Aorta (tissue), 5 donors: ENCODE data around the gene ADAD2. TPM values are rescaled to one million over a fixed set of nuclear protein-coding genes. Genes with fewer than 3 reads are reported as not detected.

Experiments
- ATAC-seq: fragments of 200-7000 bp; cut with Tn5 transposase; one replicate; pipeline ENCODE4 v1.9.1; 2022; ENCODE audit warnings: moderate library complexity; ENCODE audit not compliant: low FRiP score
- DNase-seq, 2 donors: peaks; one replicate each; pipeline ENCODE4 v3.0.0-alpha.2; 2020
- H3K27ac ChIP-seq, 2 donors: one replicate each; pipeline ENCODE4 v1.5.1; 2013; ENCODE audit warnings: low read length in 2 of 2, mild to moderate bottlenecking in 2 of 2, moderate library complexity in 2 of 2, control low read depth in 1 of 2, inconsistent platforms in 1 of 2, low read depth in 1 of 2
- H3K27me3 ChIP-seq, 2 donors: one replicate each; pipeline ENCODE4 v1.6.1; 2013; ENCODE audit warnings: control low read depth in 1 of 2, low read length in 1 of 2, mild to moderate bottlenecking in 1 of 2, moderate library complexity in 1 of 2; ENCODE audit not compliant: insufficient read depth in 2 of 2, control insufficient read depth in 1 of 2
- H3K36me3 ChIP-seq, 2 donors: one replicate each; pipeline ENCODE4 v1.6.1; 2013; ENCODE audit warnings: control low read depth in 1 of 2, low read length in 1 of 2, mild to moderate bottlenecking in 1 of 2; ENCODE audit not compliant: insufficient read depth in 2 of 2, control insufficient read depth in 1 of 2
- H3K4me1 ChIP-seq, 2 donors: one replicate each; pipeline ENCODE4 v1.6.1; 2013; ENCODE audit warnings: low read length in 2 of 2, control low read depth in 1 of 2, mild to moderate bottlenecking in 1 of 2, moderate library complexity in 1 of 2; ENCODE audit not compliant: insufficient read depth in 2 of 2, control insufficient read depth in 1 of 2
- H3K4me3 ChIP-seq, 2 donors: one replicate each; pipeline ENCODE4 v1.5.1; 2013; ENCODE audit warnings: low read length in 2 of 2, control low read depth in 1 of 2, mild to moderate bottlenecking in 1 of 2
- H3K9me3 ChIP-seq: one replicate; pipeline ENCODE4 v1.6.1; 2013; ENCODE audit warnings: mild to moderate bottlenecking, low read length; ENCODE audit not compliant: control insufficient read depth
- WGBS, 2 donors: extraction: QIAGEN DNeasy Blood & Tissue Kit; methylation state at CpG; one replicate each; pipeline ENCODE4 v1.1.7; 2013; 5-methylcytosine and 5-hydroxymethylcytosine counted together
- intact Hi-C, 2 donors: fragments of 100-400 bp; cut with DNase I; formaldehyde crosslinking; loops; one replicate each; pipeline versions ENCODE4 v1.14.2 to v1.15.0; 2022
- polyA plus RNA-seq, 2 donors: library from polyadenylated mRNA; stranded (reverse); fragments of 200-250 nt; gene quantifications; one replicate each; pipeline ENCODE4 v1.2.3, GENCODE V29; 2013
- total RNA-seq, 2 donors: library from RNA; stranded (reverse); fragmentation: NEBNext Ultra II Directional; extraction: Animal tissue kit (Norgen Biotek cat#: 25700); gene quantifications; one replicate each; pipeline ENCODE4 v1.2.1, GENCODE V29; 2021
- donor health status: healthy with polysubstance abuse.
- donor health status: Bipolar disorder and iron deficiency.
- donor health status: DM: no; HTN: no; CAD: no.
- donor health status: DM: no; HTN: no; CAD: no.
- donor health status: DM: yes; HTN: yes; CAD: no.

ADAD2 gene
- total and polyA plus RNA-seq, 4 donors = 0.33 to 1.0 TPM; not detected in 2

- no peak for ATAC-seq
- intact Hi-C loops = no loop called here
- H3K27ac ChIP-seq = no peak overlapping the region
- no peak overlapping the region for H3K4me3 ChIP-seq
- no peaks in the 10 kb centered on the region for H3K4me1 ChIP-seq
- no peaks in the 10 kb centered on the region for H3K36me3 ChIP-seq
- H3K27me3 ChIP-seq = no peaks in the 10 kb centered on the region
- DNase-seq = no peak
- no peaks in the 10 kb centered on the region for H3K9me3 ChIP-seq
- 87 to 89% methylated on average over 4 of the region's 4 CpGs for WGBS, 2 donors
Observed at GRCh38 chr16:84223456-84223855, 32.5 kb downstream of the ADAD2 start.

DNA sequence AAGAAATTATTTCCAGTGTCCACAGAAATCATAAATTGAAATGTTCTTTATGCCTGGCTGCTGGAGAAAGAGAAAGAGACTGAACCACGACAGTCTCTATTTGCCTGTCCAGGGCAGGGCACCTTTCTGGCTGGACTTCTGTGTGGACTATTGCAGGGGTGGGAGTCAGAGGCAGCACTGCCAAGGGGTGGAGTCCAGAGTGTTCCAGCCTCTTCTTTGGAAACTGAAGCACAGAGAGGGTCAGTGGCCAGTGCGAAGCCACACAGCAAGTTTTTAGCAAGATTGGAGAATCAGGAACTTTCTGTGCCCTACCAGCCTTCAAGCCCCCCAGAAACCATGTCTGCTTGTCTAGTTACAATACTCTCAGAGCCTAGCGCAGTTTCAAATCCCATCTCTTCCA lies 33.6 kb downstream of the ADAD2 start:
- intact Hi-C loops = no loop called here
- Histone ChIP-seq H3K9me3 (no peaks in the 10 kb centered on the region), H3K4me1 (no peaks in the 10 kb centered on the region), H3K27ac (no peak overlapping the region), H3K4me3 (no peak overlapping the region), H3K27me3 (no peaks in the 10 kb centered on the region), H3K36me3 (no peaks in the 10 kb centered on the region)
- 82 to 86% methylated on average over 3 of the region's 3 CpGs for WGBS, 2 donors
- no peak for ATAC-seq
- DNase-seq = no peak

DNA sequence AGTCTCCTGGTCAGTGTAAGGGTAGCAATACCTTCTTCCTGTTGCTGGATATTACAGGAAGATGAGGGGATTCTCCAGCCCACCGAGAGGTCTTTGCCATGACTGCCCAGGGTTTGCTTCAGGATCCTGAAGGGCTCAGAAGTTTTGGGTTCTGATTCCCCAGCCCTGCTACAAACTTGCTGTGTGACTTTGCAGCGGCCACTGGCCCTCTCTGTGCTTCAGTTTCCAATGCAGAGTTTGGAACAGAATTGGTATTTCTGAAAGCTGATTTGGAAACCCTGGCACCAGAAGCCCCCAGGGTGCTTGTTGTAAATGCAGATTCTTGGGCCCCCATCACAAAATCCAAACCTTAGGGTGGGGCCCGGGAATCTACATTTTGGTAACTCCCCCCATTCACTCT lies 34.2 kb downstream of the ADAD2 start:
- Histone ChIP-seq H3K4me1 (no peaks in the 10 kb centered on the region), H3K9me3 (no peaks in the 10 kb centered on the region), H3K36me3 (no peaks in the 10 kb centered on the region), H3K27me3 (no peaks in the 10 kb centered on the region), H3K4me3 (no peak overlapping the region), H3K27ac (no peak overlapping the region)
- 89% methylated on average over 3 of the region's 3 CpGs for WGBS, 2 donors
- DNase-seq (no peak), ATAC-seq (no peak)
- intact Hi-C loops = no loop called here

DNA sequence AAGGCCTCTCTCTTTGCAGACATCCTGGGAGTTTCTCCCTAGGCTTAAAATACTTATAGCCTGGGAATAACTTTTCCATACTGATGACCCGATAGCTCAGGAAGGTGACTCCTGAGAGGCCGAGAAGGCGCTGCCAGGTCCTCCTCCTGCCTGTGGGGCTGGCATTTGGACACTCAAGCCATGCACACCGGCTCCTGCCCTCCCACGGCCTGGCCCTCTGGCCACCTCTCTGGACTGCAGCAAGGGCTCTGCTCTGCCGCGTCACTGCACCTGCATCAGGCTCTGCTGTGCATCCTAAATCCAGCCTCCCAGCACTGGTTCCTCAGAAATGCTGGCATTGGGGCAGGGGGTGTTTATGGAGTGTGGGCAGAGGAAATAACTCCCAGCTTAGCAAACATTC lies 34.6 kb downstream of the ADAD2 start:
- H3K27ac ChIP-seq = no peak overlapping the region
- intact Hi-C loops = no loop called here
- DNase-seq (no peak), ATAC-seq (no peak)
- no peaks in the 10 kb centered on the region for H3K9me3 ChIP-seq
- no peaks in the 10 kb centered on the region for H3K36me3 ChIP-seq
- 72 to 76% methylated on average over 7 of the region's 7 CpGs for WGBS, 2 donors
- H3K27me3 ChIP-seq = no peaks in the 10 kb centered on the region
- H3K4me1 ChIP-seq = no peaks in the 10 kb centered on the region
- H3K4me3 ChIP-seq = no peak overlapping the region

DNA sequence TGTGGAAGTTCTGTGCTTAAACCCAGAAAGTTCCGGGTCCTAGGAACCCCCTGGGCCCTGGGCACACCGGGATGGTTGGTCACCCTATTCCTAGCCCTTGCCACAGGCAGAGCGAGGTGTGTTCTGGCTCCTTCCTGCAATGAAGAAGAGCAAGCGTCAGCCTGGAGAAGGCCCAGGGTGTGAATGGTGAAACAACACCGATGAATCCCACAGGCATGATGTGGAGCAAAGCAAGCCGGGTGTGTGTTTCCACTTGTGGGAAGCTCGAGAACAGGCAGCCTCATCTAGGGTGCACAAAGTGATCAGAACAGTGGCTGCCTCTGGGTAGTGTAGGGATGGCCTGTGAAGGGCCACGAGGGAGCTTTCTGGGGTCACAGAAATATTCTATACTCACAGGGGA lies 35.1 kb downstream of the ADAD2 start:
- Histone ChIP-seq H3K27me3 (no peaks in the 10 kb centered on the region), H3K4me3 (no peak overlapping the region), H3K4me1 (no peaks in the 10 kb centered on the region), H3K36me3 (no peaks in the 10 kb centered on the region), H3K27ac (no peak overlapping the region), H3K9me3 (no peaks in the 10 kb centered on the region)
- DNase-seq = no peak
- intact Hi-C loops = no loop called here
- ATAC-seq = no peak
- WGBS, 2 donors = 81 to 86% methylated on average over 8 of the region's 8 CpGs

DNA sequence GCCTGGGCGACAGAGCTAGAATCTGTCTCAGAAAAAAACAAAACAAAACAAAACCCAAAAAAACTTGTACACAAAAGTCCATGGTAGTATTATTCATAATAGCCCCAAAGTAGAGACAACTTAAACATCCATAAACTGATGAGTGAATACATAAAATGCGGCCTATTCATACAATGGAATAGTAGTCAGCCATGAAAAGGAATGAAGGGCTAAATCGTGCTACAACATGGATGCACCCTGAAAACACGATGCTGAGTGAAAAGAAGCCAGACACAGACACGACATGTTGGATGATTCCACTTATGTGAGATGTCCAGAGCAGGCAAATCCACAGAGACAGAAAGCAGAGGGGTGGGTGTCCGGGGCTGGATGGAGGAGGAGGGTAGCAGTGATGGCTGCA lies 36.6 kb downstream of the ADAD2 start:
- intact Hi-C loops = no loop called here
- no peak overlapping the region for H3K27ac ChIP-seq
- no peaks in the 10 kb centered on the region for H3K27me3 ChIP-seq
- no peak overlapping the region for H3K4me3 ChIP-seq
- no peaks in the 10 kb centered on the region for H3K36me3 ChIP-seq
- WGBS, 2 donors = 87 to 92% methylated on average over 6 of the region's 6 CpGs
- H3K9me3 ChIP-seq = no peaks in the 10 kb centered on the region
- no peak for DNase-seq
- H3K4me1 ChIP-seq = no peaks in the 10 kb centered on the region
- ATAC-seq = no peak

DNA sequence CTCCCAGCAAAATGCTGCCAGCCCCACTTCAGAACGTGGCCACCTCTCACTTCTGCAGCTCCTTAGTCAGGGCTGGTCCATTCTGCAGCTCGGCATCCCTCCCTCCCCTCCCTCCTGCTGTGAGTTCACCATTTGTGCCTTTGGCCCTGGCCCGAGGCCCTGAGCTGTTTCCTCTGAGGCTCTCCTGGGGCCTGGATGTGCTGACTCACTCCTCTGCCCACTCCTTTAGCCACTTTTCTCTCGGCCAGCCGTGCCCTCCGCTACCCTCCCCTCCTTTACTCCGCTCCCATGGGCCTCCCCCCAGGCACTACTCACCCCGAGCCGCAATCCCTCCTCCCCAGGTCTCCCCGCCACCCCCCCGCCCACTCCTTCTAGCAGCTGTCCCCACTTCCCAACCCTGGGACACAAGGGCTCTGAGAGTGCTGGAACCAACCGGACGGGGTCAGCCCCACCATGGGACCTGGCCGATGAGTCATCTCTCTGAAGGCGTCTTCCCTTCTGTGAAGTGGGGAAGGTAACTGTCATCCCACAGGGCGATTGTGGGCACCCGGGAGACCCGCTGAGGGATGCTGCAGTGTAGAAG lies 37.4 kb downstream of the ADAD2 start:
- Histone ChIP-seq H3K27me3 (no peaks in the 10 kb centered on the region), H3K36me3 (no peaks in the 10 kb centered on the region), H3K4me3 (no peak overlapping the region), H3K4me1 (no peaks in the 10 kb centered on the region), H3K9me3 (no peaks in the 10 kb centered on the region), H3K27ac (no peak overlapping the region)
- peak; percentile 92 for ATAC-seq
- DNase-seq = peak; percentile 92 to 95
- intact Hi-C loops = no loop called here
- 11 to 23% methylated on average over 18 of the region's 18 CpGs for WGBS, 2 donors

DNA sequence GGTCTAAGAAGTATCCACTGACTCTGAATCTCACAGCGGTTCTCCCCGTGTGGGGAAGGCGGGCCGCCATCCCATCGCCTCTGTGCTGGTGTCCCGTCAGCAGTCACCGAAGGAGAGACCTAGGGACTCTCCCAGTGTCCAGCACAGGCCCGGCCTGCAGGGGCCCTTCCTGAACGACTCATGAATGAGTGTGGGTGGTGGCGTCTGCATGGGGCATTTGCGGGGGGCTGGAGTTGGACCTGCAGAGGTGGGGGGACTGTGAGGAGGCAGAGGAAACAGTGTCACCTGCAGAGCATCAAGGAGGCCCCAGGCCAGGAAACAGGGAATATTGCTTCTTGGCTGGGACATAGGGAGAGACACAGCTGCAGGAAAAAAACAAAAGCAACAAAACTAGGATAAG lies 38.5 kb downstream of the ADAD2 start:
- no peak for ATAC-seq
- intact Hi-C loops = no loop called here
- Histone ChIP-seq H3K36me3 (no peaks in the 10 kb centered on the region), H3K27me3 (no peaks in the 10 kb centered on the region), H3K4me1 (no peaks in the 10 kb centered on the region), H3K27ac (no peak overlapping the region), H3K9me3 (no peaks in the 10 kb centered on the region), H3K4me3 (no peak overlapping the region)
- no peak for DNase-seq
- WGBS, 2 donors = 91 to 94% methylated on average over 11 of the region's 11 CpGs

DNA sequence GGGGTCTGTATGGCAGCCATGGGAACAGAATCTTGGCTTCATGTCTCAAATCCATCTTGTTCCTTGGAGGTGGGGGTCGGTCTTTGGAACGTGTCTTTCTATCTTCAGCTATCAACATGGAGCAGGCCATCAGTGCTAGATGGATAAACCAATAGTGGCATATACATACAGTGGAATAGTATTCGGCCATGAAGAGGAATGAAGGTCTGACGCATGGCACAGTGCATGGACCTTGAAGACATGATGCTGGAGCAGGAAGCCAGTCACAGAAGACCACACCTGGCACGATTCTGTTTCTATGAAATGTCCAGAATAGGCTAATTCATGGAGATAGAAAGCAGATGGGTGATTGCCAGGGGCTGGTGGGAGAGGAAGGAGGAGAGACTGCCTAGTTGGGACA lies 41.1 kb downstream of the ADAD2 start:
- Histone ChIP-seq H3K36me3 (no peaks in the 10 kb centered on the region), H3K9me3 (no peaks in the 10 kb centered on the region), H3K27ac (no peak overlapping the region), H3K4me3 (no peak overlapping the region), H3K27me3 (no peaks in the 10 kb centered on the region), H3K4me1 (no peaks in the 10 kb centered on the region)
- ATAC-seq (no peak), DNase-seq (no peak)
- WGBS, 2 donors = 92 to 93% methylated on average over 5 of the region's 5 CpGs
- intact Hi-C loops = no loop called here
